ENCODE results near the gene FRMPD2. TPM values are rescaled to one million over a fixed set of nuclear protein-coding genes. Genes with fewer than 3 reads are reported as not detected.

Gene FRMPD2
- total RNA-seq, 1 experiment from 2014 or later: 0.30 TPM

DNA sequence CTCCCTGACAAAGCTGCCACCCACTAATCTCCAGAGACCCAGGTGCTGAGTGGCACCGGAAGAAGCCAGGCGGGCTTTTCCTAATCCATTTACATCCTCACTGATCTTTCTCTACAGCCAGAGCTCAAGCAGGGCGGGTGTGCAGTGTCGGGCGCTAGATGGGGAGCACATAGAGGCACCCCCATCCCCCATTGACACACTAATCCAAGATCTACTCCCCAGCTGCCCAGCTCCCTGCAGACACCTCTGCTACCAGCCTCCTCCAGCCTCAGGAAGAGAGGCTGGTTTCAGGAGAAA is 22.2 kb downstream of the FRMPD2 start:
- no TSS peak for BruUV-seq (replicated peaks)
- peaks cover 4 to 23% of the 10 kb centered on the region in 2 experiments; a peak in 3 of 4 replicates for H3K4me1 ChIP-seq (ENCODE audit: control insufficient read depth in 1 of 2, insufficient read depth in 2 of 2, low read length in 2 of 2)
- no peak for ATAC-seq

More for the DNA sequence above, 22.2 kb downstream of the FRMPD2 start:
- Histone ChIP-seq H3K9ac (ENCODE audit: low read length) (no peak overlapping the region), H3K27me3 (ENCODE audit: insufficient read depth, low read length) (no peaks in the 10 kb centered on the region), H3K9me2 (ENCODE audit: insufficient read depth) (no peaks in the 10 kb centered on the region), H2AFZ (ENCODE audit: low read depth, low read length, poor library complexity, severe bottlenecking) (no peak overlapping the region), H3K27ac (ENCODE audit: low read depth, low read length) (no peak overlapping the region), H3K4me3 (replicated peaks in 1 of 2; ENCODE audit: low read depth in 1 of 2, low read length in 2 of 2) (no peak overlapping the region), H3K36me3 (ENCODE audit: control insufficient read depth in 1 of 2, insufficient read depth in 2 of 2, low read length in 2 of 2) (no peaks in the 10 kb centered on the region), H3K79me2 (ENCODE audit: insufficient read depth, low read length) (no peaks in the 10 kb centered on the region), H4K20me1 (ENCODE audit: insufficient read depth) (no peaks in the 10 kb centered on the region), H3K4me2 (ENCODE audit: low read length) (no peak overlapping the region), H3K9me3 (ENCODE audit: control insufficient read depth in 1 of 2, insufficient read depth in 1 of 2, low read depth in 1 of 2, low read length in 2 of 2) (no peaks in the 10 kb centered on the region)
- ChIA-PET POLR2A (no interaction called here), RAD21 (ENCODE audit: low non-redundant PET in 1 of 2, low total read pairs in 2 of 2, uncharacterized antibody in 2 of 2, unreplicated experiment in 2 of 2) (no interaction called here), CTCF (no interaction called here)
- no peak for DNase-seq (ENCODE audit: low read depth, low spot score)
- intact Hi-C loops (cut with micrococcal nuclease): no loop called here
- TF ChIP-seq SP1 (IDR thresholded peaks at IDR 0.05; ENCODE audit: low read depth): no peak
- TF ChIP-seq RAD21 (IDR thresholded peaks at IDR 0.05; ENCODE audit: low read depth): no peak
- TF ChIP-seq, protein P1, sequence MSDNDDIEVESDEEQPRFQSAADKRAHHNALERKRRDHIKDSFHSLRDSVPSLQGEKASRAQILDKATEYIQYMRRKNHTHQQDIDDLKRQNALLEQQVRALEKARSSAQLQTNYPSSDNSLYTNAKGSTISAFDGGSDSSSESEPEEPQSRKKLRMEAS (IDR thresholded peaks at IDR 0.05): no peak
- TF ChIP-seq ZFX (IDR thresholded peaks at IDR 0.05): no peak
- TF ChIP-seq, protein P2, sequence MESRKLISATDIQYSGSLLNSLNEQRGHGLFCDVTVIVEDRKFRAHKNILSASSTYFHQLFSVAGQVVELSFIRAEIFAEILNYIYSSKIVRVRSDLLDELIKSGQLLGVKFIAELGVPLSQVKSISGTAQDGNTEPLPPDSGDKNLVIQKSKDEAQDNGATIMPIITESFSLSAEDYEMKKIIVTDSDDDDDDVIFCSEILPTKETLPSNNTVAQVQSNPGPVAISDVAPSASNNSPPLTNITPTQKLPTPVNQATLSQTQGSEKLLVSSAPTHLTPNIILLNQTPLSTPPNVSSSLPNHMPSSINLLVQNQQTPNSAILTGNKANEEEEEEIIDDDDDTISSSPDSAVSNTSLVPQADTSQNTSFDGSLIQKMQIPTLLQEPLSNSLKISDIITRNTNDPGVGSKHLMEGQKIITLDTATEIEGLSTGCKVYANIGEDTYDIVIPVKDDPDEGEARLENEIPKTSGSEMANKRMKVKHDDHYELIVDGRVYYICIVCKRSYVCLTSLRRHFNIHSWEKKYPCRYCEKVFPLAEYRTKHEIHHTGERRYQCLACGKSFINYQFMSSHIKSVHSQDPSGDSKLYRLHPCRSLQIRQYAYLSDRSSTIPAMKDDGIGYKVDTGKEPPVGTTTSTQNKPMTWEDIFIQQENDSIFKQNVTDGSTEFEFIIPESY (IDR thresholded peaks at IDR 0.05; ENCODE audit: extremely low read depth, insufficient replicate concordance, low read length): no peak
- TF ChIP-seq, protein P3, sequence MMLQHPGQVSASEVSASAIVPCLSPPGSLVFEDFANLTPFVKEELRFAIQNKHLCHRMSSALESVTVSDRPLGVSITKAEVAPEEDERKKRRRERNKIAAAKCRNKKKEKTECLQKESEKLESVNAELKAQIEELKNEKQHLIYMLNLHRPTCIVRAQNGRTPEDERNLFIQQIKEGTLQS (IDR thresholded peaks at IDR 0.05): no peak
- TF ChIP-seq ZNF274 (IDR thresholded peaks at IDR 0.05; ENCODE audit: low read depth, low read length): no peak
- TF ChIP-seq EGR1 (IDR thresholded peaks at IDR 0.05; ENCODE audit: low read depth): no peak
- no peak for TF ChIP-seq SIN3A (IDR thresholded peaks at IDR 0.05; ENCODE audit: low read depth)
- TF ChIP-seq EZH2phosphoT487 (IDR thresholded peaks at IDR 0.05; ENCODE audit: borderline replicate concordance): no peak
- no peak for TF ChIP-seq FOSL1 (IDR thresholded peaks at IDR 0.05; ENCODE audit: low read depth)
- TF ChIP-seq, protein P4, sequence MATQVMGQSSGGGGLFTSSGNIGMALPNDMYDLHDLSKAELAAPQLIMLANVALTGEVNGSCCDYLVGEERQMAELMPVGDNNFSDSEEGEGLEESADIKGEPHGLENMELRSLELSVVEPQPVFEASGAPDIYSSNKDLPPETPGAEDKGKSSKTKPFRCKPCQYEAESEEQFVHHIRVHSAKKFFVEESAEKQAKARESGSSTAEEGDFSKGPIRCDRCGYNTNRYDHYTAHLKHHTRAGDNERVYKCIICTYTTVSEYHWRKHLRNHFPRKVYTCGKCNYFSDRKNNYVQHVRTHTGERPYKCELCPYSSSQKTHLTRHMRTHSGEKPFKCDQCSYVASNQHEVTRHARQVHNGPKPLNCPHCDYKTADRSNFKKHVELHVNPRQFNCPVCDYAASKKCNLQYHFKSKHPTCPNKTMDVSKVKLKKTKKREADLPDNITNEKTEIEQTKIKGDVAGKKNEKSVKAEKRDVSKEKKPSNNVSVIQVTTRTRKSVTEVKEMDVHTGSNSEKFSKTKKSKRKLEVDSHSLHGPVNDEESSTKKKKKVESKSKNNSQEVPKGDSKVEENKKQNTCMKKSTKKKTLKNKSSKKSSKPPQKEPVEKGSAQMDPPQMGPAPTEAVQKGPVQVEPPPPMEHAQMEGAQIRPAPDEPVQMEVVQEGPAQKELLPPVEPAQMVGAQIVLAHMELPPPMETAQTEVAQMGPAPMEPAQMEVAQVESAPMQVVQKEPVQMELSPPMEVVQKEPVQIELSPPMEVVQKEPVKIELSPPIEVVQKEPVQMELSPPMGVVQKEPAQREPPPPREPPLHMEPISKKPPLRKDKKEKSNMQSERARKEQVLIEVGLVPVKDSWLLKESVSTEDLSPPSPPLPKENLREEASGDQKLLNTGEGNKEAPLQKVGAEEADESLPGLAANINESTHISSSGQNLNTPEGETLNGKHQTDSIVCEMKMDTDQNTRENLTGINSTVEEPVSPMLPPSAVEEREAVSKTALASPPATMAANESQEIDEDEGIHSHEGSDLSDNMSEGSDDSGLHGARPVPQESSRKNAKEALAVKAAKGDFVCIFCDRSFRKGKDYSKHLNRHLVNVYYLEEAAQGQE (IDR thresholded peaks at IDR 0.05; ENCODE audit: low read depth): no peak
- TF ChIP-seq POLR2AphosphoS5 (IDR thresholded peaks at IDR 0.05; ENCODE audit: low read depth, low read length): no peak
- no peak for TF ChIP-seq TCF7L2 (IDR thresholded peaks at IDR 0.05; ENCODE audit: borderline replicate concordance, extremely low read depth, insufficient read depth, insufficient read length)
- no peak for TF ChIP-seq SRF (IDR thresholded peaks at IDR 0.05; ENCODE audit: low read depth)
- TF ChIP-seq POLR2A (IDR thresholded peaks at IDR 0.05; ENCODE audit: borderline replicate concordance, extremely low read depth, insufficient read depth, insufficient read length): no peak
- no peak for TF ChIP-seq EZH2 (IDR thresholded peaks at IDR 0.05)
- TF ChIP-seq ELF1 (IDR thresholded peaks at IDR 0.05; ENCODE audit: borderline replicate concordance, low read depth): no peak
- TF ChIP-seq CBX3 (IDR thresholded peaks at IDR 0.05; ENCODE audit: low read depth): no peak
